HG03135 (cell line): ENCODE data around the gene NCF2.
A peak's percentile ranks its signal among the peaks of the same experiment; 100 is the strongest.
"Not testable (repeated sequence)": the region's sequence is repeated elsewhere in the genome, so short reads cannot be mapped to it uniquely, and the experiment has no call there.

Experiments
- ATAC-seq: cut with Tn5 transposase; IDR thresholded peaks from one replicate; pipeline ENCODE4 v1.9.1; 2021; ENCODE audit warnings: mild to moderate bottlenecking, moderate library complexity; ENCODE audit not compliant: unreplicated experiment

Gene NCF2, protein sequence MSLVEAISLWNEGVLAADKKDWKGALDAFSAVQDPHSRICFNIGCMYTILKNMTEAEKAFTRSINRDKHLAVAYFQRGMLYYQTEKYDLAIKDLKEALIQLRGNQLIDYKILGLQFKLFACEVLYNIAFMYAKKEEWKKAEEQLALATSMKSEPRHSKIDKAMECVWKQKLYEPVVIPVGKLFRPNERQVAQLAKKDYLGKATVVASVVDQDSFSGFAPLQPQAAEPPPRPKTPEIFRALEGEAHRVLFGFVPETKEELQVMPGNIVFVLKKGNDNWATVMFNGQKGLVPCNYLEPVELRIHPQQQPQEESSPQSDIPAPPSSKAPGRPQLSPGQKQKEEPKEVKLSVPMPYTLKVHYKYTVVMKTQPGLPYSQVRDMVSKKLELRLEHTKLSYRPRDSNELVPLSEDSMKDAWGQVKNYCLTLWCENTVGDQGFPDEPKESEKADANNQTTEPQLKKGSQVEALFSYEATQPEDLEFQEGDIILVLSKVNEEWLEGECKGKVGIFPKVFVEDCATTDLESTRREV

DNA sequence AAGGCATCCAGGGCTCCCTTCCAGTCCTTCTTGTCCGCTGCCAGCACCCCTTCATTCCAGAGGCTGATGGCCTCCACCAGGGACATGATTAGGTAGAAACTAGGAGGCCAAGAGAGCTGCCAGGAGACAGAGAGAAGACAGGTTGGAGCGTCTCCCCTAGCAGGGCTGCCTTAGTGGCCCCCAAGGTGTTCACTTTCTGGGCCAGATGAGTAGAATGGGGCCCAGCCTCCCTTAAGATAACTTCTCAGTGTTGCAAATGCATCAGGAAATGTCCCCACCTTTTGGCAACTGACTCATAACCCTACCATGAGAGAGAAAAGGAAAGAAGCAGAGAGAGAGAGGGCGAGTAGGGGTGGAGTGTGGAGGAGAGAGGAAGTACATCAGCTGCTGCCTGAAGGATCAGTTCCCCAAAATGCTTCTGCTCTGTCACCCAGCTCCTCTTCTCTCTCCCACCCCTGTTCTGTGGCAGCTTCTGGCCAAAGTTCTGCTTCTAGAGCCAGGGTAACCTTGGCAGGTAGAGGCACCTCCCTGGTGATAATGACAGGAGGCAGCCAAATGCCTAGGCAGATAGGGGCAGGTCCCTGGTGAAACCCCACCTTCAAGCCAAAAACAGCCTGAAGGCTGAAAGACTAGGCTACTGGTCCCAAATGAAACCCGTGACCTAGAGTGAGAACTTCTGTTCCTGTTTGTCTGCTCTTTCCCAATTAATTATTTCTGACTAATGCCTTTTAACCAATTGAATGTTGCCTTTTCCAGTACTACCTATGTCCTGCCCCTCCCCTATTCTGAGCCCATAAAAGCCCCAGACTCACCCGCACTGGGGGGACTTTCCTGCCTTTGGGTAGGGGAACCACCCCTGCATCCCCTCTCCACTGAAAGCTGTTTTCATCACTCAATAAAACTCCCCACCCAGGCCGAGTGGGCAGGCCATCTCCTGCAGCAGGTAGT, at the start of gene NCF2:
Gene NCF2, minus strand, starts transcription at position 216 of the 948 bp plus-strand sequence. Its CDS starts 130 bp downstream, at position 86.
- peak; percentile 86 for ATAC-seq

DNA sequence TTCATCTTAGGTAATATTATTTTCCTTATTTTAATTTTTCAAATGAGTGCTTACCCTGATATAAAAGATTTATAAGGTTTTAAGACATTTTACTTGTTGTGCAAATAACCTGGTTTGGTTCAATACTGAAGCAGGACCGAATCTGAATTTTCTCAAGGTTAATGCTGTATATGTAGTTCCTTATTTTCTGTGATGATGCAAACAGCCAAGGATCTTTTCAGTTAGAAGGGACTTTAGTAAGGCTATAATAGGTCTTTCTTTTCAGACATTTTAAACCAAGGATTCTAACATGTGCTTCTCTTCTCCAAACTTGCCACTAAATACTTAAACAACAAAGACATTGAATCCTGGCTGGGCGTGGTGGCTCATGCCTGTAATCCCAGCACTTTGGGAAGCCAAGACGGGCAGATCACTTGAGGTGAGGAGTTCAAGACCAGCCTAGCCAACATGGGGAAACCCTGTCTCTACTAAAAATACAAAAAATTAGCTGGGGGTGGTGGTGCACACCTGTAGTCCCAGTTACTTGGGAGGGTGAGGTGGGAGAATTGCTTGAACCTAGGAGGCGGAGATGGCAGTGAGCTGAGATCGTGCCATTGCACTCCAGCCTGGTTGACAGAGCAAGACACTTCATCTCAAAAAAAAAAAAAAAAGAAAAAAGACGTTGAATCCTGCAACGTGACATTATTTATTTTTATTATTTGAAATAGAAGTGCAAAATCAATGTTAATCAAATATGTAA, 48.6 kb upstream of the NCF2 start:
- ATAC-seq: no peak

DNA sequence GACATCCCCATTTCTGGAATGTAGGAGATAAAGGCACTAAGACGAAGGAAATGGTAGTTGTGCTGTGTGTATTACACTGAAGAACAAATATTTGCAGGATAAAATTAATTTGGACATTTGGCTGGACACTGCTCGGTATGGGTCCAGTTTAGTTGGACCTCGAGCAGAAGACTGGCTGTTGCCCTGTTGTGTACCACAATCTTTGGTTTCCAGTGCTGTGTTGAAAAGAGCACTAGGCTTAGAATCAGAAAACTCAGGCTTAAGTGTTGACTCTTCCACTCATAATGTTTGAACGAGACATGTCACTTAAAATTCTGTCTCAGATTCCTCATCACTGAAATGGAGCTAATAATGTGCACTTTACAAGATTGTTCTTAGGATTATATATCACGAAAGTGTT, 46.5 kb upstream of the NCF2 start:
- ATAC-seq: no peak

DNA sequence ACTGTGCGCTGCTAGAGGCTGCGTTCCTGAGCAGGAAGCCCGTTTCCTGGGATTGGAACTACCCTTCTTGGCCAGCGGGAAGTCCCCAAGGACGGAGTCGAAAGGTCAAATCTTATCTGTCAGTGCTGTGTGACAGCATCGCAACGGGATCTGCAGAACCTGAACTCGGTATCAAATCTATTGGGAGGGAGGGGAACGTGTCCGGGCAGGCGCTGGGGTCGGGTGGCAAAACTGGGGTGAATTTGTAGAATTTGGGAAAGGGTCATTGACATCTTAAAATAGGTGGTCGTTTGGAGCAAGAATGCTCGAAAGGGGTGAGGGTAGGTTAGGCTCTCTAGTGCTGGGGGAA, 46.0 kb upstream of the NCF2 start:
- no peak for ATAC-seq

DNA sequence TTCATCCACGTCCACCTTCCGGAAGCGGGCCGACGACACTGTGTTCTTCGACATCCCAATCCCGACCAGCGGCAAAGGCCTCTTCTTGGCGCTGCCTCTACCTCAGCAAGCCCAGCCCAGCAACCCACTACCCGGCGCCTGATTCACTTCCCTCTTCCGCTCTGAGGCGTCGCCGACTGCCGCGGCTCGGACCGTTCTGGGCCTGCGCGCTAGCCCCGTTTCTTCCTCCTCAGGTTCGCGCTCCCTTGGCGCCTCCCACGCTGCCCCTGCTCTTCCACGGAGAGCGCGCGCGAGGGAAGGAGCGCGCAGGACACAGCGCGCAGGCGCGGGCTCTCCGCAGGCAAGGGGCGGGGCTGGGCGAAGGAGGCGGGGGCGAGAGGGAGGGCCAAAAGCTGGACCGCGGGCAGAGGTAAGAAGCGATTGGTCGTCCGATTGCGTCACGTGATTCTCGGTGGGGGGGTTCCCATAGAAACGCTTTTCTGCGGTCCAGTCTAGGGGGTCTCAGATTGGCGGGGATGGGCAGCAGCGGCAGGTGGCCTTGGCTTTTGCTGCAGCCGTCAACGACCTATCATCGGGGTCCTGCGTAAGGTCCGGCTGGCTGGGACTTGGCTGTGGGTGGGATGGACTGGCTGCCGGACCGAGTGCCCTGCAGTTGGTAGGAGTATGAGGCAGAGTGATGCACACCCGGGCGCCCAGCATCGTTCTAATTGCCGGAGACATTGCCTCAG, 45.5 kb upstream of the NCF2 start, which contains the start of gene ARPC5:
Gene ARPC5, minus strand, starts transcription at position 178 of the 728 bp plus-strand sequence. Its CDS starts 124 bp downstream, at position 54.
- peak; percentile 85 for ATAC-seq

DNA sequence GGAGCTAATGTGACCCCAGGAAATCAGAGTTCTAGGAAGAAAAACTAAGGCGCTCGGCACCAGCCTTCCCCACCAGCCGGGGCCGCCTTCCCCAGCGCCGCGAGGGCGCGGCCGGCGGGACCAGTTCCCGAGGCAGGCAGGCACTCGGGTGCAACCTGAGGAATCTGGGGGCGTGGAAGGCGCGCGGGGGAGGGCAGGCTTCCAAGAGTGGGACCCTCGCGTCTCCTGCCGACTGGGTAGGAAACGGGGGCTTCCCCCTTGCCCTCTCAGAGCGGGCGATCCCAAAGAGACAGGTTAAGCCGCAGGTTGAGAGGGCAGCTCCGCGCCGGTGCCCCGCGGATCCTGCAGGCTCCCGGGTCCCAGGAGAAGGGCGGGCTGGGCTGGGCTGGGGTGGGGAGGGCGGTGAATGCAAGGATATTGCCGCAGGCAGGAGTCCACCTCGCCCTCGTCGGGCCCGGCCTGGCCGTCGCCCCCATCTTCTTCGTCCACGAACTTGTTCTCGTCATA, 44.9 kb upstream of the NCF2 start:
- peak; percentile 7 for ATAC-seq

DNA sequence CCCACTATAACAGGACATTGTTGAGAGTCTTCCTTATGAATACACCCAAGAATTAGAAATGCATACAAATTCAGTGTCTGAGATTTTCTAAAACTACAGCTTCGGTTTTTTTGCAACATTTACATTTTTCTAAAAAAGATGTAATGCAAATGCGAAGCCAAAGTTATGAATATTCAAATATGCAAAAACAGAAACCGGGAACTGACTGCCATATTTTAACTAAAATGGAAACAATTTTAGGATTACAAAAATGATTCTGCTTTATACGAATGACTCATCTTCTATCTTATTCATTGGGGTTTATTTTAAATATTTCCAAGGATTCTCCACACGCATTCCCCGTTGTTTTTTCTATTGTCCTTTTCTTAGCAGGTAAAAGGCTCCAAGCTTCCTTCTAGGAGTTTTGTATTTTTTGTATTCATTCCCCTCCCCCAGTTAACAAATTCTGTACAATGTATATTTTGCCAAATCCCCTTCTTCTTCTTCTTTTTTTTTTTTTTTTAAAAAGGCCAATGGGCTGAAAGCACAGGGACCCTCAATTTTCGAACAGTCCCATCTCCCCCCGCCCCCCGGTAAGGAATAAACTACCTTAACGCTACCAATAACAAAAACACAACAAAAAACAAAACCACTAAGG, 44.3 kb upstream of the NCF2 start:
- no peak for ATAC-seq

DNA sequence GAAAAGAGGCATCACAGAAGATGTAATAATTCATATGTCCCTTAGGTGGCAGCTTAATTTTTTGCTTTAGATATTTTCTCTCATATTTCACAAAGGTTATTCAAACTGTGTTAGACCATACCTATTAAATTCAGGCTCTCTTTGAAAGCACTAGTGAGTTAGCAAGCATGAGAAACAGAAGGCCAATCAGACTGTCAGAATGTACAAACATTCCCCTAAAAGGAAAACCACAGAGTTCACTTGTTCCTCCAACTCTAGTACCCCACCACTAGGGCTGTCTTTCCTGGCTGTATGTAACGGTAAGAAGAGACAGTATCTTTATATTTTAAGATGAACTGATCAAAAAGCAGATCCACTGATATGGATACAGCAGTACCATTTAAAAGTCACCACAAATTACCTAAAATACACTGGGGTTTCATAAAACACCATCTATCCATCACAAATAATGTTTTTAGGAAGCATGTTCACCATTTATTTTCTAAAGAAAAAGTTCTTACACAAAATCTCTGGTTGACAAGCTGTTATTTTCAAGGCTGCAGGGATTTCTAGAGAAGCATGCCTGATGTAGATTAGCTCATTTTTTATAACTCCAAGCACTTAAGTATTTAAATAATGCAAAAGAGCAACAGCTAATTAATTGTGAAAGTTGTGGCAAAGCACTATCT, 43.6 kb upstream of the NCF2 start:
- ATAC-seq: peak; percentile 30

DNA sequence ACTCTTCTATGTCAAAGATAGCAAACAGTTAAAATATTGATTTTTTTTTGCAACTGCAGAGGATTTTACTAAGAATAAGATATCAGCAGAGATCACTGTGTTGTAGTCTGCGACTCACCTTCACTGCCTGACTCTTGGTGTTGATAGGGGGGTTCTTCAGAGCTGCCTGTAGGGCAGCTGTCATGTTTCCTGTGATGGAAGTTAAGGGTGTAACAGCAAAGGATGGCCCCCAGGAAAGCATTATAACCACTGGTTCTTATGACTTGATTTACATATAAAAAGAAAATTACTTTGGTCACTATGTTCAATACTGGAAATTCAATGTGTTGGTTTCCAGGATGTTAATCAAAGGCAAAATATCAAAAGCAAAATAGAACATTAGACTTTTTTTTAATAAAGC, 42.7 kb upstream of the NCF2 start:
- ATAC-seq: no peak

DNA sequence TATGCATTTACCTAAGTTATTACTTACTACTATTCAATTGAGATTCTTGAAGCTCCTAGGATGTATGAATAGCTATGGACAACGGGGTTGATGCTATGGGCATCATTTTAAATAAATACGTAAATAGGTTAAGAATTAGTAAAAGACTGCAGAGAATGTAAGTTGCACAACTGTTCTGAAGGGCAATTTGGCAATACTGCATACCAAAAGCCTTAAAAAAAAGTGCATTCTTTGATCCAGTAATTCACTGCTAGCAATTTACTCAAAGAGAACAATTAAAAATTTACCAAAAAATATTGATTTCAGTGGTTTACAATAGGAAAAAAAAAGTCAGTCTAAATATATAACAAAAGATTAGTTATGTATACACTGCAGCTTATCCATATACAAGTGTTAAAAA, 41.9 kb upstream of the NCF2 start:
- ATAC-seq: no peak

DNA sequence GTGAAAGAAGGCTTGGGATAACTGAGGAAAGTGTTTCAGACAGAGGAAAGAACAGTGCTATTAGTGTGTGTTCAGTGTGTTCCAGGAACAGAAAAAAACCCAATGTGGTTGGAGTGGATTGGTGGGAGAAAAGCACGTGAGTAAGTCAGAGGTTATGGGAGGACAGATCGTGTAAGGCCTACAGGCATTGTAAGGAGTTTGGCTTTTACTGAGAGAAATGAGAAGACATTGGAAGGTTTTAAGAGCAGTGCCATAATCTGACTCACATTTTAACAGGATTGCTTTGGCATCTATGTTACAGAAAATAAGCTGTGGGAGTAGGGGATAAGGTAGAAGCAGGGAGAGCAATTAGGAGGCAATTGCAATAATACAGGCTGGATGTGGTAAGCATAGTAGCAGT, 40.5 kb upstream of the NCF2 start:
- ATAC-seq: no peak

DNA sequence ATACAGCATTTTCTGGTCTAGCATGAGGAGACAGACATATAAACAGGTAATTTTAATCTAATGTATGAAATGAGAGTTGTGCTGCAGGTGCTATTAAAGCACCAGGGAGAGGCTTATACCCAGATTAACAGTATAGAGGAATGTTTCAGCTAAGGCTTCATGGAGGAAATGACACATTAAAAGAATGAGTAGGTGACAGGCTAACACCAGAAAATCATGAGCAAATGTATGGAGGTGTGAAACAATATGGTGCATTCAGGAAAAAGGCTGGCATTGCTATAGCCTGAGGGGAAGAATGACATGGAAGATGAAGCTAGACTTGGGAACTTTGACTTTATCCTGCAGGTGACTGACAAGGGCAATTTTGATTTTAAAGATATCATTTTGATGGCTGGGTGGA, 38.3 kb upstream of the NCF2 start:
- ATAC-seq: no peak

DNA sequence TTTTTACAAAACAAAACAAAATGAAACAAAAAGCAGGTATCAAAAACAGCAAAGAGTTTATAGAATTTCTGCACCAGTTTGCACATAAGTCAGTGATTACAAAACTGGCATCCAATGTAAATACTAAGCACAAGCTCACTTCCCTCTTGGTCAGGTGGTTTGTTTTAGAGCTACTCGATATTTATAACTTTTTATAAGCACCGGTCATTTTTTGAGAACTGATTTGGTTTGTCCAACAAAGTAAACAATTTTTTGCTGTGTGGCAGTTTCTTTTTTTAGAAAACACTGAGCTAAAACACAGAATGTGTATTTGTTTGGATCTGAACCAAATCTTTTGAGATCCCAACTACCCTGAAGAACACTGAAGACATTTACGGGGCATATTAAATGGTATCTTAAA, 36.0 kb upstream of the NCF2 start:
- not testable (repeated sequence) for ATAC-seq

DNA sequence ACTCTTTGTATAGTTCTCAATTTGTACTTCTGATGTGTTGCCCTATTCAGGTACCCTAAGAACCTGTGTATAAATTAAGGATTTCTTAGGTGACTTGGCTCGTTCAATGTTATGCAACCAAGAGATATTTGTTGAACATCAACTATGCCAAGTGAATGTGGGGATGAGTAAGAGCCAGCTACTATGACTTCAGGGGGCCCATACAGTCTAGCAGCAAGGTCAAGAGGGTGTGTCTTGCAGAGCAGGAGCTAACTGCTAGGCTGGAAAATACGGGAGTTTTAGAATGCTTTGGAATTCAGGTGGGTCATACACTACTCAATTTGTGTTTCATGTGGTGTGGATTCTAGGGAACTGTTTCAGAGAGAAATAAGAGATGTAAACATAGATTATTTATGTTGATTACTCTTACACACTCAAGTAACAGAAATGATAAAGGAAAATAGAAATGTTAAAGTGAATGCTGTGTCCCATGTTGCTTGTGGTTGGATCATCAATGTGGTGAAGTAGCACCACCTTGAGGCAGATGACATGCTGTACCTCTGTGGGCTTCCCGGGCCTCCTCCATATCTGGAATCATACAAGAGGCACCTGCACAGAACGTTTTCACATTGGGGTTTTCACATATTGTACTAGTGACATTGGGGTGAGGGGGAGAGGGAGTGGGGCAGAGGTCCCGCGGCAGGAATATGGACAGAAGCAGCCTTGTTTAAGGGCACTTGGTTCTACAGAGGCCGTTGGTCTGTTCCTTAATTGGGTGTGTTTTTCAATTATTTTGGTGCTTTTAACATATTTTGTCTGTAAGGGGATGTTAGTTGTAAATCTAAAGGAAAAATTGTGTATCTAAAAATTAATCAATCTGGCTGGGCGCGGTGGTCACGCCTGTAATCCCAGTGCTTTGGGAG, 32.9 kb upstream of the NCF2 start:
- peak; percentile 74 for ATAC-seq

DNA sequence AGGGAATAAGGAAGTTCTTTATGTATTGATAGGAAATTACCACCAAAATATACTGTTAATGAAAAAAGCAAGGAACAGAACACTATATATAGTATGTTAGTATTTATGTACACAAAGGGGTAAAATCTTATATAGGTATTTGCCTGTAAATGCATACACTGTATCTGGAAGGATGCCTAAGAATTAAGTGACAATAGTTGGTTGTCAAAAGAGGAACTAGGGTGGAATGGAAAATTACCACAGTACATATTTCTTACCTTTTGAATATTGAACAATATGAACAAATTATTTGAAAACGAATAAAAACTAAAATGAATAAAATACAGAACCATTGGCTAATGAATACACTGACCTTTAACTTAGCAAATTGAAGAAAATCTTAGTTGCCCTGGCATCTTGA, 31.8 kb upstream of the NCF2 start:
- no peak for ATAC-seq

DNA sequence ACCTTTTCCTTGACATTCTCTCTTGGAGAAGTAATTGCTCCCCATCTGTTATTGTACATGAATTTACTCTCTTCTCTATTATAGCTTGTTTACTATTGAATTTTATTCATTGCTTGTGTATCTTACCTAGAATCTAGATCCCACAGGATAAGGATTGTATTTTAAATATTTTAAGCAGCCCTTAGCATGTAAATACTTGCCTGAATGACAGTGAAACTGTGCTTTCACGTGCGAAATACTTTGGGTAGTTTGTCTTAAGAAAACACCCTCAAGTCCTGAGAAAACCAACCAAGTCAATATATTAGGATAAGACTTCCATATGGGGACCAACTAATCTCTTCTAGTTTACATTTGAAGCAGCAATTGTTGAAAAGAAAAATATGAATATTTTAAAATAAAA, 30.1 kb upstream of the NCF2 start:
- no peak for ATAC-seq

DNA sequence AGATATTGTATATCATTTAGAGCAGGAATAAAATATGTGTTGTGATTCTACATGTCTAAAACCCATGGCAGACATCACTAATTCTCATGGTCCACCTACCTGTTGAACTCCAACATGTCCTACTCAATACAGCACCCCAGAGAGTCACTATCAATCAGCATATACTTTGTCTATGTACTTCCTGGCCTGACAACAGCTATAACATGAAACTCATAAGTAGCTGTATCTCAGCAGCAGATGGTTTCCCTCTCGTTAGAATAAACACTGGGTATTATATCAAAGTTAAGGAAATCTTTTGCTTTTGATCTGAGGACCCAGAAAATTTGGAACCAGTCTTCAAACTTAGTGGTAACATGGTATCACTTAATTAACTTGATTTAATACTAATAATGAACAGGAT, 29.5 kb upstream of the NCF2 start:
- no peak for ATAC-seq

DNA sequence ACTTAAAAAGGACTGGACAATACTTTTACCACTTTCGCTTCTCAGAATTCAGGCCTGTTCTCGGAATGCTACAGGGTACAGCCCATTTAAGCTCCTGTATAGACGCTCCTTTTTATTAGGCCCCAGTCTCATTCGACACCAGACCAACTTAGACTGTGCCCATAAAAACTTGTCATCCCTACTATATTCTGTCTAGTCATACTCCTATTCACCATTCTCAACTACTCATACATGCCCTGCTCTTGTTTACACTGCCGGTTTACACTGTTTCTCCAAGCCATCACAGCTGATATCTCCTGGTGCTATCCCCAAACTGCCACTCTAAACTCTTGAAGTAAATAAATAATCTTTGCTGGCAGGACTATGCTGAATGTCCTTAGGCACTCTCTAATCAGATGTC, 27.9 kb upstream of the NCF2 start:
- ATAC-seq: not testable (repeated sequence)
